Measurements from ENCODE around the gene KIF6. TPM values are rescaled to one million over a fixed set of nuclear protein-coding genes. Genes with fewer than 3 reads are reported as not detected.

KIF6 gene
- total RNA-seq, 4 donors from 2014 or later = 0.26 to 1.8 (median 1.6) TPM; not detected in 1

DNA sequence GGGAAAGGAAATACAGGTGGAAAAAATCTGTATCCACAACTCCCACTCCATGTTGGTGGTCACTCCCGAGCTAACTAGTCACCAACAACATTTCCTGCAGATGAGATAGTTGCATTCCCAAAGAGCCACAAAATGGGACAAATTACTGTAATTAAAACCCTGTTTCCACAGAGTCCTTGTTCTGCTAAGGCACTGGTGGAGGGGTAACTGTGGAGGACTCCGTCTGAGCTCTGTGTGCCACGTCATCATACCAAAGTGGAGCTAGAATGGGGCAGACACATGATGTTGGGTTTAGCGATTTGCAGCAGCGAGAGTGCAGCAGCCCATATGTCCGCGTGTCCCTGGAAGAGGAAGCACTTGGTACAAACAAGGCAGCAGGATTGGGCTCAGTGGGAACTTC, 230.2 kb downstream of the KIF6 start:
- H3K27me3 ChIP-seq = no peaks in the 10 kb centered on the region
- TF ChIP-seq POLR2A (IDR thresholded peaks at IDR 0.05) = no peak
- TF ChIP-seq, protein P1, sequence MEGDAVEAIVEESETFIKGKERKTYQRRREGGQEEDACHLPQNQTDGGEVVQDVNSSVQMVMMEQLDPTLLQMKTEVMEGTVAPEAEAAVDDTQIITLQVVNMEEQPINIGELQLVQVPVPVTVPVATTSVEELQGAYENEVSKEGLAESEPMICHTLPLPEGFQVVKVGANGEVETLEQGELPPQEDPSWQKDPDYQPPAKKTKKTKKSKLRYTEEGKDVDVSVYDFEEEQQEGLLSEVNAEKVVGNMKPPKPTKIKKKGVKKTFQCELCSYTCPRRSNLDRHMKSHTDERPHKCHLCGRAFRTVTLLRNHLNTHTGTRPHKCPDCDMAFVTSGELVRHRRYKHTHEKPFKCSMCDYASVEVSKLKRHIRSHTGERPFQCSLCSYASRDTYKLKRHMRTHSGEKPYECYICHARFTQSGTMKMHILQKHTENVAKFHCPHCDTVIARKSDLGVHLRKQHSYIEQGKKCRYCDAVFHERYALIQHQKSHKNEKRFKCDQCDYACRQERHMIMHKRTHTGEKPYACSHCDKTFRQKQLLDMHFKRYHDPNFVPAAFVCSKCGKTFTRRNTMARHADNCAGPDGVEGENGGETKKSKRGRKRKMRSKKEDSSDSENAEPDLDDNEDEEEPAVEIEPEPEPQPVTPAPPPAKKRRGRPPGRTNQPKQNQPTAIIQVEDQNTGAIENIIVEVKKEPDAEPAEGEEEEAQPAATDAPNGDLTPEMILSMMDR (IDR thresholded peaks at IDR 0.05) = no peak
- H3K9me3 ChIP-seq = no peaks in the 10 kb centered on the region
- no peaks in the 10 kb centered on the region for H3K4me1 ChIP-seq
- H3K27ac ChIP-seq = no peak overlapping the region
- no peaks in the 10 kb centered on the region for H3K36me3 ChIP-seq
- H3K4me3 ChIP-seq = no peak overlapping the region
- no peak for DNase-seq
- intact Hi-C loops (cut with DNase I; ENCODE audit: low total_unique reads) = no loop called here

DNA sequence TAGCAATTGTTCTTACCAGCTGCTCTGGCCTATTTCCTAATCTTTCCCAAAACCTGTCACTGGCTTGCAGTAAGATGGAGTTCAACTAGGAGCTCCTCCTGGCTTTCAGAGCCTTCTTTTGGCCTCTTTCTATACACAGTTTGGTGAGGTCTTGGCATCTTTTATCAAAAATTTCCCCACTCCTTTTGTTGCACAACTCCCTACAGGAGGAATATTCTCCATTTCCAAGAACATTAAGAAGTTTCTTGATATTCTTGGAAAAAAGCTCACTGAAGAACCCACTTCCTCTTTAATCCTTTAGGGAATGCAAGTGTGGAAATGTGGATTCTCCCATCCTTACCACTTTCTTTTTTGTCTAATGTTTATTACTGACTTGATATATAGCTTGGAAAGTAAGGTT, 231.4 kb downstream of the KIF6 start:
- no peak for TF ChIP-seq POLR2A (IDR thresholded peaks at IDR 0.05)
- TF ChIP-seq, protein P1 (IDR thresholded peaks at IDR 0.05) = no peak
- DNase-seq = peak in 1 of 2 donors; percentile 37
- Histone ChIP-seq H3K9me3 (no peaks in the 10 kb centered on the region), H3K4me3 (no peak overlapping the region), H3K27ac (no peak overlapping the region), H3K4me1 (no peaks in the 10 kb centered on the region), H3K36me3 (no peaks in the 10 kb centered on the region), H3K27me3 (no peaks in the 10 kb centered on the region)
- intact Hi-C loops (cut with DNase I; ENCODE audit: low total_unique reads) = no loop called here

DNA sequence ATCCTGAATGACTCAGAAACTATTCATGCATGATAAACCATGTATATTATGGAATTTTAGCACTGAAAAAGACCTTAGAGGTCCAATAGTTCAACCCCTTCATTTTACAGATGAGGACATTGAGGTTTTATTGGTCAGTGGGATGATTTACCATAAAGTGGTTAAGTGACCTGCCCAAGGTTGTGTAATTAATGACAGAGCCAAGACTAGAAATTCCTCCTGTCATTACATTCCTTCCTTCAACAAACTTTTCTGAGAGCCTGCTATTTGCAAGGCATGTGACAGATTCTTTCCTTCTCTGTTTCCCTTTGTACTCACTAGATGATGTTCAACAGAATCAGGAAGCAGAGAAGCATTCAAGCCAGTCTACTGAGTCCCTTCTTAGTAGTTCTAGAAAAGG, 232.0 kb downstream of the KIF6 start:
- no peak overlapping the region for H3K4me3 ChIP-seq
- no peaks in the 10 kb centered on the region for H3K4me1 ChIP-seq
- no peaks in the 10 kb centered on the region for H3K9me3 ChIP-seq
- TF ChIP-seq POLR2A (IDR thresholded peaks at IDR 0.05) = no peak
- TF ChIP-seq, protein P1 (IDR thresholded peaks at IDR 0.05) = no peak
- DNase-seq = no peak
- no peaks in the 10 kb centered on the region for H3K36me3 ChIP-seq
- intact Hi-C loops (cut with DNase I; ENCODE audit: low total_unique reads) = no loop called here
- H3K27me3 ChIP-seq = no peaks in the 10 kb centered on the region
- no peak overlapping the region for H3K27ac ChIP-seq

DNA sequence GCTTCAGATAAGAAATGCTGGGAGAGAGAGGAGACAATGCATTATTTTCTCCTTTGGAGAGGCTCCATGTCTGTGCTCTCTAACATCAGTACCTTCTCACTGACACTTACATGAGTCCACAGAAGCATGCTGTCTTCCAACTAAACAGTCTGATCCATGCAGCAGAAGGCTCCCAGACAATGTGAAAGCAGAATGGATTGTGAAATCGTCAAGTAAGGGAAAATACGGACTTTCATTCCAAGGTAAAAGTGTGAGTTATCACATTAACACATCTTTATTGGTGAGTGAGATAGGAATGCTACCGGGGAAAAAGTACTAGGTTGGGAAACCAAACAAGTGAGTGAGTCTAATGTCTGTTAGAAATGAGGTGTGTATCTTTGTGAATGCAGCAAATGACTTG, 235.1 kb downstream of the KIF6 start:
- no peak overlapping the region for H3K4me3 ChIP-seq
- H3K9me3 ChIP-seq = no peaks in the 10 kb centered on the region
- no peaks in the 10 kb centered on the region for H3K4me1 ChIP-seq
- intact Hi-C loops (cut with DNase I; ENCODE audit: low total_unique reads) = no loop called here
- H3K36me3 ChIP-seq = no peaks in the 10 kb centered on the region
- H3K27ac ChIP-seq = peak overlapping the region; percentile 12 to 23
- TF ChIP-seq, protein P1 (IDR thresholded peaks at IDR 0.05) = no peak
- TF ChIP-seq POLR2A (IDR thresholded peaks at IDR 0.05) = no peak
- no peak for DNase-seq
- no peaks in the 10 kb centered on the region for H3K27me3 ChIP-seq

DNA sequence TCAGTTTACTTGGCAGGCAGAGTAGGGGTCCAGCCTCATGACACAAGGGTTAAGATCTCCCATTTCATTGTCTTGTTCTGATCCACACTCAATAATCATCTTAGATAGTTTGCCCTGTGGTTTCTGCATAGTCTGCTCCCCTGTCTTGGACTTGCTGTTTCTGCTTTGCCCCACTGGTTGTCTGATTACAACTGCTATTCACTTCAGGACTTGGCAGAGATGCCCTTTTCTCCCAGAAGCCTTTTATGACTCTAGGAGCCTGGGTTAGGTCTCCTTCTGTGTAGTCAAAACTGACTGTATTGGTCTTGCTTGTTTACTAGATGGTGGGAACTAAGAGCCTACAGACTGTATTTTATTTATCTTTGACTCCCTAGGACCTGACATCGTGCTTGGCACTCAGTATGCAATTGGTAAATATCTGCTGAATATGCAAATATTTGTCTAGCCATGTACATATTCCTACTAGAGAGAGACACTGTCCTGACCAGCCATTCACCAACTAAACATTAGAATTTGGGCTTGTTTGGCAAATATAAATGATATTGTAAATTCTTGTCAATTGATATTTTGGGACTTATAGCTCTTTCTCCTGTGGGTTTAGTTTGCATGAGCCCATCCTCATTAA, 236.8 kb downstream of the KIF6 start:
- TF ChIP-seq POLR2A (IDR thresholded peaks at IDR 0.05) = no peak
- TF ChIP-seq, protein P1 (IDR thresholded peaks at IDR 0.05) = no peak
- H3K4me1 ChIP-seq = no peaks in the 10 kb centered on the region
- intact Hi-C loops (cut with DNase I; ENCODE audit: low total_unique reads) = no loop called here

More for the DNA sequence above, 236.8 kb downstream of the KIF6 start:
- DNase-seq = no peak
- H3K9me3 ChIP-seq = no peaks in the 10 kb centered on the region
- no peak overlapping the region for H3K4me3 ChIP-seq
- H3K27me3 ChIP-seq = no peaks in the 10 kb centered on the region
- no peaks in the 10 kb centered on the region for H3K36me3 ChIP-seq
- no peak overlapping the region for H3K27ac ChIP-seq

All from uterus (tissue), 4 donors.